HL-60 (cell line): Measurements from ENCODE around the gene EEF1AKMT1.

ENCODE experiments used
- DNase-seq, 2 experiments: peaks; one replicate each; pipeline ENCODE4 v3.0.0-alpha.2; 2010 to 2020; ENCODE audit warnings: low read depth in 1 of 2, low spot score in 1 of 2
- H3K27ac ChIP-seq: fragments of 250-450 bp; sonication (Bioruptor Pico); replicated peaks from 2 replicates; pipeline ENCODE4 v1.5.1; 2020; ENCODE audit warnings: mild to moderate bottlenecking, moderate library complexity
- H3K27me3 ChIP-seq: fragments of 250-450 bp; sonication (Bioruptor Pico); 2 replicates; pipeline ENCODE4 v1.5.1; 2021; ENCODE audit warnings: mild to moderate bottlenecking, moderate library complexity; ENCODE audit not compliant: insufficient read depth, poor library complexity, severe bottlenecking
- H3K4me3 ChIP-seq: replicated peaks from 2 replicates; pipeline ENCODE4 v1.5.1; 2011; ENCODE audit warnings: mild to moderate bottlenecking, control low read depth, low read length; ENCODE audit not compliant: insufficient read depth
- CTCF ChIP-seq: IDR thresholded peaks from one replicate; pipeline ENCODE4 v1.5.1; 2011; ENCODE audit warnings: low read length, control low read depth, inconsistent platforms; ENCODE audit not compliant: insufficient read depth
- GABPA ChIP-seq: IDR thresholded peaks from 2 replicates; pipeline ENCODE4 v1.6.1; 2012; ENCODE audit warnings: low read depth
- POLR2AphosphoS5 ChIP-seq: IDR thresholded peaks from 2 replicates; pipeline ENCODE4 v1.6.1; 2012; ENCODE audit warnings: low read depth
- REST ChIP-seq: IDR thresholded peaks from 2 replicates; pipeline ENCODE4 v1.6.1; 2012; ENCODE audit warnings: low read depth; ENCODE audit not compliant: insufficient replicate concordance
- SPI1 ChIP-seq: IDR thresholded peaks from 2 replicates; pipeline ENCODE4 v1.6.1; 2012; ENCODE audit warnings: low read depth, mild to moderate bottlenecking, borderline replicate concordance

EEF1AKMT1 gene

GRCh38 chr13:20775961-20776360 is 2.2 kb upstream of the EEF1AKMT1 start:
- Histone ChIP-seq H3K27me3 (no peaks in the 10 kb centered on the region), H3K4me3 (no peak overlapping the region), H3K27ac (no peak overlapping the region)
- no peak for DNase-seq
- no peak for TF ChIP-seq POLR2AphosphoS5

- TF ChIP-seq SPI1, result no peak
- no peak for TF ChIP-seq GABPA
- TF ChIP-seq CTCF, result no peak
- no peak for TF ChIP-seq POLR2AphosphoS5
- no peak for TF ChIP-seq REST
- no peak for DNase-seq
- no peak overlapping the region for H3K27ac ChIP-seq
- H3K27me3 ChIP-seq, result no peaks in the 10 kb centered on the region
- no peak overlapping the region for H3K4me3 ChIP-seq
Observed at GRCh38 chr13:20774746-20775145, 985 bp upstream of the EEF1AKMT1 start.

- DNase-seq, result peak; percentile 30 to 72
- no peaks in the 10 kb centered on the region for H3K27me3 ChIP-seq
- H3K4me3 ChIP-seq, result peak overlapping the region; percentile 60
- H3K27ac ChIP-seq, result peak overlapping the region; percentile 97
- TF ChIP-seq REST, result no peak
Observed at GRCh38 chr13:20772401-20773131, 1.2 kb downstream of the EEF1AKMT1 start.

GRCh38 chr13:20769834-20770233 is 3.9 kb downstream of the EEF1AKMT1 start:
- no peak overlapping the region for H3K27ac ChIP-seq
- DNase-seq, result no peak
- H3K4me3 ChIP-seq, result no peak overlapping the region
- no peaks in the 10 kb centered on the region for H3K27me3 ChIP-seq
- TF ChIP-seq CTCF (no peak), SPI1 (no peak), GABPA (no peak), REST (no peak), POLR2AphosphoS5 (no peak)
